Esophagus muscularis mucosa (tissue), 3 donors: ENCODE measurements around the gene TNFAIP2.

Experiments
- POLR2A ChIP-seq: fragments of 450-650 bp; IDR thresholded peaks from one replicate; pipeline ENCODE4 v1.6.1; 2017; ENCODE audit warnings: antibody characterized with exemption, moderate library complexity, mild to moderate bottlenecking, low read depth
- POLR2AphosphoS5 ChIP-seq, 2 donors: sonication (generic); formaldehyde crosslinking; IDR thresholded peaks; one replicate each; pipeline ENCODE4 v1.6.1; 2017; ENCODE audit warnings: antibody characterized with exemption in 2 of 2
- TF ChIP-seq, protein P1 (sequence below), 3 experiments: fragments of 200-600 bp in 2 of 3; fragments of 450-650 bp in 1 of 3; sonication (generic) in 2 of 3; IDR thresholded peaks; one replicate each; pipeline ENCODE4 v1.5.1; 2017 to 2019; ENCODE audit warnings: antibody characterized with exemption in 3 of 3, mild to moderate bottlenecking in 2 of 3, moderate library complexity in 1 of 3

GRCh38 chr14:103111232-103111868, 11.9 kb upstream of the TNFAIP2 start:
- TF ChIP-seq, protein P1, sequence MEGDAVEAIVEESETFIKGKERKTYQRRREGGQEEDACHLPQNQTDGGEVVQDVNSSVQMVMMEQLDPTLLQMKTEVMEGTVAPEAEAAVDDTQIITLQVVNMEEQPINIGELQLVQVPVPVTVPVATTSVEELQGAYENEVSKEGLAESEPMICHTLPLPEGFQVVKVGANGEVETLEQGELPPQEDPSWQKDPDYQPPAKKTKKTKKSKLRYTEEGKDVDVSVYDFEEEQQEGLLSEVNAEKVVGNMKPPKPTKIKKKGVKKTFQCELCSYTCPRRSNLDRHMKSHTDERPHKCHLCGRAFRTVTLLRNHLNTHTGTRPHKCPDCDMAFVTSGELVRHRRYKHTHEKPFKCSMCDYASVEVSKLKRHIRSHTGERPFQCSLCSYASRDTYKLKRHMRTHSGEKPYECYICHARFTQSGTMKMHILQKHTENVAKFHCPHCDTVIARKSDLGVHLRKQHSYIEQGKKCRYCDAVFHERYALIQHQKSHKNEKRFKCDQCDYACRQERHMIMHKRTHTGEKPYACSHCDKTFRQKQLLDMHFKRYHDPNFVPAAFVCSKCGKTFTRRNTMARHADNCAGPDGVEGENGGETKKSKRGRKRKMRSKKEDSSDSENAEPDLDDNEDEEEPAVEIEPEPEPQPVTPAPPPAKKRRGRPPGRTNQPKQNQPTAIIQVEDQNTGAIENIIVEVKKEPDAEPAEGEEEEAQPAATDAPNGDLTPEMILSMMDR (IDR thresholded peaks at IDR 0.05): no peak
- no peak for TF ChIP-seq POLR2AphosphoS5 (IDR thresholded peaks at IDR 0.05)
- TF ChIP-seq POLR2A: no peak
